ENCODE results near the gene GARS1. TPM values are rescaled to one million over a fixed set of nuclear protein-coding genes. Genes with fewer than 3 reads are reported as not detected.

The GARS1 gene
- total and polyA plus RNA-seq, 7 donors: 38.3 to 109 (median 50.1) TPM

GRCh38 chr7:30549931-30550493, 44.7 kb upstream of the GARS1 start:
- H3K36me3 ChIP-seq: peaks cover 0 to 12% (median 0%) of the 10 kb centered on the region in 4 donors
- no peaks in the 10 kb centered on the region for H3K27me3 ChIP-seq
- no peak overlapping the region for H3K4me3 ChIP-seq
- 77 to 82% methylated on average over 7 of the region's 7 CpGs for WGBS, 2 donors
- intact Hi-C loops (cut with DNase I): loop anchor here (5.0 kb wide), 1 partner anchor 388 kb away; no protein-coding TSS in a partner anchor
- TF ChIP-seq POLR2A (IDR thresholded peaks at IDR 0.05) (no peak), CTCF (IDR thresholded peaks at IDR 0.05) (no peak), POLR2AphosphoS5 (IDR thresholded peaks at IDR 0.05) (peak in 1 of 4 donors; percentile 36), EP300 (IDR thresholded peaks at IDR 0.05) (no peak)
- peak overlapping the region in 1 of 4 donors; percentile 39 for H3K27ac ChIP-seq
- H3K4me1 ChIP-seq: peaks cover 0 to 5% (median 0%) of the 10 kb centered on the region in 4 donors
- DNase-seq: no peak
- no peaks in the 10 kb centered on the region for H3K9me3 ChIP-seq

- Histone ChIP-seq H3K4me1 (peaks cover 0 to 5% (median 0%) of the 10 kb centered on the region in 4 donors), H3K27me3 (no peaks in the 10 kb centered on the region), H3K27ac (no peak overlapping the region), H3K36me3 (peaks cover 0 to 16% (median 0%) of the 10 kb centered on the region in 4 donors), H3K9me3 (no peaks in the 10 kb centered on the region), H3K4me3 (no peak overlapping the region)
- intact Hi-C loops (cut with DNase I): loop anchor here (5.0 kb wide), 1 partner anchor 390 kb away; no protein-coding TSS in a partner anchor
- TF ChIP-seq POLR2A (IDR thresholded peaks at IDR 0.05): no peak
- no peak for TF ChIP-seq CTCF (IDR thresholded peaks at IDR 0.05)
- TF ChIP-seq POLR2AphosphoS5 (IDR thresholded peaks at IDR 0.05): no peak
- no peak for TF ChIP-seq EP300 (IDR thresholded peaks at IDR 0.05)
- 80 to 91% methylated on average over 1 of the region's 1 CpG for WGBS, 2 donors
- DNase-seq: no peak
Observed at GRCh38 chr7:30552330-30552729, 42.3 kb upstream of the GARS1 start.

GRCh38 chr7:30553141-30553540, 41.5 kb upstream of the GARS1 start:
- TF ChIP-seq POLR2A (IDR thresholded peaks at IDR 0.05): no peak
- no peak for TF ChIP-seq CTCF (IDR thresholded peaks at IDR 0.05)
- Histone ChIP-seq H3K9me3 (no peaks in the 10 kb centered on the region), H3K36me3 (peaks cover 0 to 12% (median 0%) of the 10 kb centered on the region in 4 donors), H3K4me3 (no peak overlapping the region), H3K27ac (no peak overlapping the region), H3K4me1 (peaks cover 0 to 5% (median 0%) of the 10 kb centered on the region in 4 donors), H3K27me3 (no peaks in the 10 kb centered on the region)
- DNase-seq: no peak
- intact Hi-C loops (cut with DNase I): loop anchor here (5.0 kb wide), 1 partner anchor 391 kb away; no protein-coding TSS in a partner anchor

GRCh38 chr7:30553546-30553945, 41.1 kb upstream of the GARS1 start:
- intact Hi-C loops (cut with DNase I): loop anchor here (5.0 kb wide), 1 partner anchor 391 kb away; no protein-coding TSS in a partner anchor

More at GRCh38 chr7:30553546-30553945, 41.1 kb upstream of the GARS1 start:
- H3K36me3 ChIP-seq: peaks cover 0 to 12% (median 0%) of the 10 kb centered on the region in 4 donors
- H3K4me1 ChIP-seq: peaks cover 0 to 5% (median 0%) of the 10 kb centered on the region in 4 donors
- TF ChIP-seq POLR2A (IDR thresholded peaks at IDR 0.05): no peak
- no peak for TF ChIP-seq CTCF (IDR thresholded peaks at IDR 0.05)
- TF ChIP-seq EP300 (IDR thresholded peaks at IDR 0.05): no peak
- no peak for TF ChIP-seq POLR2AphosphoS5 (IDR thresholded peaks at IDR 0.05)
- DNase-seq: no peak
- no peaks in the 10 kb centered on the region for H3K27me3 ChIP-seq
- H3K4me3 ChIP-seq: no peak overlapping the region
- 87 to 94% methylated on average over 3 of the region's 3 CpGs for WGBS, 2 donors
- H3K27ac ChIP-seq: no peak overlapping the region
- H3K9me3 ChIP-seq: no peaks in the 10 kb centered on the region

All from sigmoid colon (tissue), 7 donors.